GM18511 (cell line): ENCODE data around the gene PLXNA3.
A peak's percentile ranks its signal among the peaks of the same experiment; 100 is the strongest.

Experiments used
- ATAC-seq: cut with Tn5 transposase; IDR thresholded peaks from one replicate; pipeline ENCODE4 v1.9.1; 2021; ENCODE audit warnings: mild to moderate bottlenecking, moderate library complexity; ENCODE audit not compliant: unreplicated experiment

PLXNA3 gene

GRCh38 chrX:154458116-154458953 lies at the start of gene PLXNA3:
Gene PLXNA3 (plus strand): TSS chrX:154458281. CDS start chrX:154460184, 1,903 bp downstream.
- ATAC-seq, result peak; percentile 71

- ATAC-seq, result peak; percentile 3
Measured at GRCh38 chrX:154408659-154409221, 49.3 kb upstream of the PLXNA3 start.

GRCh38 chrX:154409222-154409871 lies 48.7 kb upstream of the PLXNA3 start, which contains the start of gene DNASE1L1:
Gene DNASE1L1 (minus strand): TSS chrX:154409254. CDS start chrX:154405568, 3,686 bp downstream.
- ATAC-seq, result peak; percentile 50

GRCh38 chrX:154411981-154412340 lies 46.1 kb upstream of the PLXNA3 start:
- ATAC-seq, result peak; percentile 69

- no peak for ATAC-seq
Measured at GRCh38 chrX:154412468-154412867, 45.6 kb upstream of the PLXNA3 start.

GRCh38 chrX:154413142-154413541 lies 44.9 kb upstream of the PLXNA3 start:
- ATAC-seq, result no peak

- ATAC-seq, result no peak
Measured at GRCh38 chrX:154417157-154417556, 40.9 kb upstream of the PLXNA3 start.

- ATAC-seq, result no peak
Measured at GRCh38 chrX:154419189-154419588, 38.9 kb upstream of the PLXNA3 start.

- no peak for ATAC-seq
Measured at GRCh38 chrX:154419688-154420401, 38.2 kb upstream of the PLXNA3 start.

- ATAC-seq, result no peak
Measured at GRCh38 chrX:154420402-154420756, 37.7 kb upstream of the PLXNA3 start.

- no peak for ATAC-seq
Measured at GRCh38 chrX:154426916-154427770, 30.9 kb upstream of the PLXNA3 start.

GRCh38 chrX:154428176-154429171 lies 29.6 kb upstream of the PLXNA3 start, which contains the start of gene ATP6AP1:
Gene ATP6AP1 (plus strand): TSS chrX:154428677. CDS start chrX:154428693, 16 bp downstream.
- peak; percentile 94 for ATAC-seq

GRCh38 chrX:154429711-154430110 lies 28.4 kb upstream of the PLXNA3 start:
- no peak for ATAC-seq

GRCh38 chrX:154430479-154430878 lies 27.6 kb upstream of the PLXNA3 start:
- no peak for ATAC-seq

- ATAC-seq, result no peak
Measured at GRCh38 chrX:154430916-154431315, 27.2 kb upstream of the PLXNA3 start.

- no peak for ATAC-seq
Measured at GRCh38 chrX:154431341-154431740, 26.7 kb upstream of the PLXNA3 start.

GRCh38 chrX:154432210-154432609 lies 25.9 kb upstream of the PLXNA3 start:
- ATAC-seq, result no peak

GRCh38 chrX:154433605-154434004 lies 24.5 kb upstream of the PLXNA3 start:
- no peak for ATAC-seq
